OCI-LY3 (cell line): ENCODE data around the gene NRXN3.

Experiments
- EZH2phosphoT487 ChIP-seq: fragments of 200-600 bp; shearing (Covaris generic); IDR thresholded peaks from 2 replicates; pipeline ENCODE4 v1.6.1; 2018; ENCODE audit warnings: antibody characterized with exemption, mixed run types, low read depth
- TF ChIP-seq, protein P1 (sequence below): fragments of 200-600, 300-600 bp; sonication (generic); IDR thresholded peaks from 2 replicates; pipeline ENCODE4 v1.5.1; 2014; ENCODE audit warnings: antibody characterized with exemption, low read length, low read depth

DNA sequence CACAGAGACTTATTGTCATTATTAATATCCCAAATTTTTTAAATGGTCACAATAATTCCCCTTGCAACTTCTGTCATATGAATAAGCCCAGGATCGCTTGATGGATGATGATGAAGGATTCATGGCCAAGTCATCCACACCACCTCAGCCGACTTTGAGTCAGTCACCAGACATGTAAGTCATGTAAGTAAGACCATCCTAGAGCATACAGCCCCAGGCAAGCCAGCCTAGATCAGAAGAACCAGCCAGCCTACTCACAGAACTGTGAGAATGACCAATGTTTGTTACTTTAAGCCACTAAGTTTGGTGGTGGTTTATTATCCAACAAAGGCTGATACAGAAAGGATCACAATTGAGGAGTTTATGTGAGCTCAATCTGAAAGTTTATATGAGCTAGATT, 341.8 kb downstream of the NRXN3 start:
- TF ChIP-seq, protein P1, sequence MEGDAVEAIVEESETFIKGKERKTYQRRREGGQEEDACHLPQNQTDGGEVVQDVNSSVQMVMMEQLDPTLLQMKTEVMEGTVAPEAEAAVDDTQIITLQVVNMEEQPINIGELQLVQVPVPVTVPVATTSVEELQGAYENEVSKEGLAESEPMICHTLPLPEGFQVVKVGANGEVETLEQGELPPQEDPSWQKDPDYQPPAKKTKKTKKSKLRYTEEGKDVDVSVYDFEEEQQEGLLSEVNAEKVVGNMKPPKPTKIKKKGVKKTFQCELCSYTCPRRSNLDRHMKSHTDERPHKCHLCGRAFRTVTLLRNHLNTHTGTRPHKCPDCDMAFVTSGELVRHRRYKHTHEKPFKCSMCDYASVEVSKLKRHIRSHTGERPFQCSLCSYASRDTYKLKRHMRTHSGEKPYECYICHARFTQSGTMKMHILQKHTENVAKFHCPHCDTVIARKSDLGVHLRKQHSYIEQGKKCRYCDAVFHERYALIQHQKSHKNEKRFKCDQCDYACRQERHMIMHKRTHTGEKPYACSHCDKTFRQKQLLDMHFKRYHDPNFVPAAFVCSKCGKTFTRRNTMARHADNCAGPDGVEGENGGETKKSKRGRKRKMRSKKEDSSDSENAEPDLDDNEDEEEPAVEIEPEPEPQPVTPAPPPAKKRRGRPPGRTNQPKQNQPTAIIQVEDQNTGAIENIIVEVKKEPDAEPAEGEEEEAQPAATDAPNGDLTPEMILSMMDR: no peak
- TF ChIP-seq EZH2phosphoT487: no peak
